IPS DF 4.7 (cell line): ENCODE results near the gene IGFBP4.

Source experiments
- DNase-seq: peaks from one replicate; pipeline ENCODE4 v3.0.0-alpha.2; 2013; ENCODE audit warnings: low spot score; ENCODE audit errors: extremely low read depth

Gene IGFBP4

GRCh38 chr17:40471846-40472732, 28.8 kb downstream of the IGFBP4 start:
- DNase-seq: no peak

GRCh38 chr17:40472733-40473452, 29.6 kb downstream of the IGFBP4 start:
- DNase-seq: no peak

- DNase-seq: no peak
These were observed 30.5 kb downstream of the IGFBP4 start for GRCh38 chr17:40473573-40474365.

- DNase-seq: no peak
These were observed 31.3 kb downstream of the IGFBP4 start for GRCh38 chr17:40474419-40475002.

- no peak for DNase-seq
These were observed 32.1 kb downstream of the IGFBP4 start for GRCh38 chr17:40475234-40475908.

GRCh38 chr17:40477796-40478195, 34.5 kb downstream of the IGFBP4 start:
- no peak for DNase-seq

GRCh38 chr17:40478486-40478885, 35.2 kb downstream of the IGFBP4 start:
- DNase-seq: no peak

GRCh38 chr17:40479754-40480480, 36.7 kb downstream of the IGFBP4 start:
- no peak for DNase-seq

GRCh38 chr17:40480501-40481003, 37.3 kb downstream of the IGFBP4 start:
- DNase-seq: no peak

GRCh38 chr17:40481106-40481505, 37.9 kb downstream of the IGFBP4 start:
- DNase-seq: no peak

- DNase-seq: no peak
These were observed 39.5 kb downstream of the IGFBP4 start for GRCh38 chr17:40482722-40483121.

- no peak for DNase-seq
These were observed 40.4 kb downstream of the IGFBP4 start for GRCh38 chr17:40483679-40484078.

- DNase-seq: no peak
These were observed 41.2 kb downstream of the IGFBP4 start for GRCh38 chr17:40484285-40484972.

GRCh38 chr17:40484973-40485530, 41.8 kb downstream of the IGFBP4 start:
- no peak for DNase-seq

GRCh38 chr17:40485851-40486521, 42.7 kb downstream of the IGFBP4 start:
- DNase-seq: no peak

GRCh38 chr17:40486522-40487370, 43.5 kb downstream of the IGFBP4 start:
- DNase-seq: no peak

- DNase-seq: no peak
These were observed 44.2 kb downstream of the IGFBP4 start for GRCh38 chr17:40487371-40488020.
